Kidney (tissue), 14 donors: ENCODE results near the gene TMEM203. TPM values are rescaled to one million over a fixed set of nuclear protein-coding genes. Genes with fewer than 3 reads are reported as not detected.

Experiments used
- DNase-seq, 5 donors: peaks; one replicate each; pipeline ENCODE4 v3.0.0-alpha.2; 2013 to 2020
- FAIRE-seq: peaks from 2 replicates; lab custom pipeline; 2012; peaks lifted over from hg19 to GRCh38; lab: Jason Lieb, UNC
- H3K27ac ChIP-seq, 2 donors: one replicate each; pipeline ENCODE4 v1.7.0; 2013; ENCODE audit warnings: low read depth in 2 of 2, low read length in 2 of 2, inconsistent platforms in 1 of 2
- H3K27me3 ChIP-seq: one replicate; pipeline ENCODE4 v1.7.1; 2013; ENCODE audit warnings: low read length, inconsistent platforms; ENCODE audit not compliant: control insufficient read depth, insufficient read depth
- H3K36me3 ChIP-seq, 3 donors: one replicate each; pipeline versions ENCODE4 v1.7.0 to v1.7.1; 2013; ENCODE audit warnings: low read length in 3 of 3, control low read depth in 1 of 3, inconsistent platforms in 1 of 3; ENCODE audit not compliant: insufficient read depth in 3 of 3, control insufficient read depth in 2 of 3
- H3K4me1 ChIP-seq, 3 donors: one replicate each; pipeline versions ENCODE4 v1.7.0 to v1.7.1; 2013; ENCODE audit warnings: low read length in 3 of 3, inconsistent platforms in 1 of 3, low read depth in 1 of 3; ENCODE audit not compliant: control insufficient read depth in 2 of 3, insufficient read depth in 2 of 3
- H3K4me3 ChIP-seq, 3 donors: one replicate each; pipeline versions ENCODE4 v1.7.0 to v1.8.1; 2013; ENCODE audit warnings: low read length in 3 of 3, control low read depth in 1 of 3, inconsistent platforms in 1 of 3
- H3K9ac ChIP-seq, 3 donors: one replicate each; pipeline versions ENCODE4 v1.7.0 to v1.7.1; 2013; ENCODE audit warnings: low read length in 3 of 3, control low read depth in 1 of 3, inconsistent platforms in 1 of 3
- H3K9me3 ChIP-seq, 3 donors: one replicate each; pipeline versions ENCODE4 v1.7.0 to v1.7.1; 2013; ENCODE audit warnings: low read length in 3 of 3, control low read depth in 1 of 3, inconsistent platforms in 1 of 3; ENCODE audit not compliant: control insufficient read depth in 2 of 3, insufficient read depth in 1 of 3
- intact Hi-C: fragments of 100-400 bp; cut with DNase I; formaldehyde crosslinking; loops from one replicate; pipeline ENCODE4 v1.11.1; 2022
- polyA plus RNA-seq: library from polyadenylated mRNA; stranded (reverse); fragments of 350-450 nt; fragmentation: Illumina TruSeq; extraction: RNeasy Lipid Tissue Mini Kit (QIAGEN cat#74804); gene quantifications from one replicate; pipeline ENCODE4 v1.2.3, GENCODE V29; 2014; ENCODE audit warnings: low read depth, low replicate concordance; ENCODE audit not compliant: insufficient read depth
- total RNA-seq: library from RNA; stranded (reverse); fragmentation: NEBNext Ultra II Directional; extraction: Animal tissue kit (Norgen Biotek cat#: 25700); gene quantifications from one replicate; pipeline ENCODE4 v1.2.1, GENCODE V29; 2021
- TF ChIP-seq, protein P1 (sequence below): IDR thresholded peaks from 3 replicates; pipeline ENCODE4 v1.5.1; 2012; ENCODE audit warnings: mild to moderate bottlenecking, moderate library complexity, borderline replicate concordance; ENCODE audit not compliant: insufficient read depth; ENCODE audit errors: extremely low read depth
- donor health status: control.
- donor health status: control.
- donor health status: control.
- donor health status: control.
- donor health status: control.
- donor health status: DM: yes; HTN: yes; CAD: no.
- donor health status: Normal renal cell carcinoma (clear cell type).

TMEM203 gene
- total and polyA plus RNA-seq, 2 donors from 2014 or later = 36.3 to 53.5 TPM

DNA sequence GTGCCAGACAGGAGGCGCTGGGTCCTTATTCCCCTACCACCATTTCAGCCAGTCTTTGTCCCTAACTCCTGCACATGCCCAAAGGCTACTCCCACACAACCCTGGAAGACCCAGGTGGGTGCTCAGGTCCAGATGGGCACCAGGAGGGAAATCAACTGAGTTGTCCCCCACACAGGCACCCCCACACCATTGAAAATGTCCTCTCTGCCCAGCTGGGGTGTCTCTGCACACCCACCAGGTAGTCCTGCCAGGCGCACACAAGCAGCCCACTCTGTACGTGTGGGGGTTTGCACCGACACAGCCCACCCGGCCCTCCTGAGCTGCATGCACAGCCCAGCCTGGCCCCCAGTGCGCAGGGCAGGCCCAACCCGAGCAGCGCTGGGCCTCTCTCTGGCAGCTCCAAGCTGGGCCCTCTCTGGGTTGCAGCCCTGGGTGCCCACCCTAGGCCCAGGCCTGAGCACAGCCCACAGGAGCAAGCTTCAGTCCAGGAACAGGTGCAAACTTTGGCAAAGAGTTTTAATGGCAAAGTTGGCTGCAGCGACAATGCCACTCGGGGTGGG is 14.4 kb upstream of the TMEM203 start:
- Histone ChIP-seq H3K27me3 (no peaks in the 10 kb centered on the region), H3K36me3 (no peaks in the 10 kb centered on the region), H3K27ac (no peak overlapping the region), H3K4me3 (no peak overlapping the region), H3K4me1 (peaks cover 0 to 30% (median 2%) of the 10 kb centered on the region in 3 donors), H3K9ac (no peak overlapping the region), H3K9me3 (no peaks in the 10 kb centered on the region)
- FAIRE-seq (no peak), DNase-seq (no peak)
- intact Hi-C loops = no loop called here
- TF ChIP-seq, protein P1, sequence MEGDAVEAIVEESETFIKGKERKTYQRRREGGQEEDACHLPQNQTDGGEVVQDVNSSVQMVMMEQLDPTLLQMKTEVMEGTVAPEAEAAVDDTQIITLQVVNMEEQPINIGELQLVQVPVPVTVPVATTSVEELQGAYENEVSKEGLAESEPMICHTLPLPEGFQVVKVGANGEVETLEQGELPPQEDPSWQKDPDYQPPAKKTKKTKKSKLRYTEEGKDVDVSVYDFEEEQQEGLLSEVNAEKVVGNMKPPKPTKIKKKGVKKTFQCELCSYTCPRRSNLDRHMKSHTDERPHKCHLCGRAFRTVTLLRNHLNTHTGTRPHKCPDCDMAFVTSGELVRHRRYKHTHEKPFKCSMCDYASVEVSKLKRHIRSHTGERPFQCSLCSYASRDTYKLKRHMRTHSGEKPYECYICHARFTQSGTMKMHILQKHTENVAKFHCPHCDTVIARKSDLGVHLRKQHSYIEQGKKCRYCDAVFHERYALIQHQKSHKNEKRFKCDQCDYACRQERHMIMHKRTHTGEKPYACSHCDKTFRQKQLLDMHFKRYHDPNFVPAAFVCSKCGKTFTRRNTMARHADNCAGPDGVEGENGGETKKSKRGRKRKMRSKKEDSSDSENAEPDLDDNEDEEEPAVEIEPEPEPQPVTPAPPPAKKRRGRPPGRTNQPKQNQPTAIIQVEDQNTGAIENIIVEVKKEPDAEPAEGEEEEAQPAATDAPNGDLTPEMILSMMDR = no peak

DNA sequence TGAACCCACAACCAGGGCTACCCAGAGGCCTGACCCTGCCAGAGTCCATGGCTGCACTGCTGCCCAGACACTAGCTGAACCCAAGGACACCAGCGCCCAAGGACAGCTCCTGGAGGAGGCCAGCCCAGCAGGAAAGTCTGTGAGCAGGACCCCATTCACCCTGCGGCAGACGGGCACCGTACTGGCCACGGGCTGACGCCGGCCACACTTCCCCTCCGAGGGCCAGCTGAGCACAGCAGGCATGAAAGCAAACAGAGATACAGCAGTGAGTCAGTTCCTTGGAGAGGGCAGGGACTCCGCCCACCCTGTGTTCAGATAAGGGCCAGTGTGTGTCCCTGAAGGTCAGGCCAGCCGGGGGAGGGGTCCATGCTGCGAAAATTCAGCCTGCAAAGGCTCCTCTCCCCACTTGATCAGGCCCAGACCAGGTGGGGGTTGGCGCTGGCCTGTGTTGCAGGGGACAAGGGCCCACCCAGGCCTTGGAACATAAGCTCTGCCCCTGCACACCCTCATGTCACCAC is 13.4 kb upstream of the TMEM203 start:
- H3K4me3 ChIP-seq = no peak overlapping the region
- DNase-seq = no peak
- TF ChIP-seq, protein P1 = no peak
- no peak for FAIRE-seq
- H3K9ac ChIP-seq = no peak overlapping the region
- H3K36me3 ChIP-seq = peaks cover 0 to 2% (median 0%) of the 10 kb centered on the region in 3 donors
- no peaks in the 10 kb centered on the region for H3K9me3 ChIP-seq
- H3K27me3 ChIP-seq = no peaks in the 10 kb centered on the region
- intact Hi-C loops = no loop called here
- H3K27ac ChIP-seq = no peak overlapping the region
- H3K4me1 ChIP-seq = peaks cover 0 to 27% (median 0%) of the 10 kb centered on the region in 3 donors

DNA sequence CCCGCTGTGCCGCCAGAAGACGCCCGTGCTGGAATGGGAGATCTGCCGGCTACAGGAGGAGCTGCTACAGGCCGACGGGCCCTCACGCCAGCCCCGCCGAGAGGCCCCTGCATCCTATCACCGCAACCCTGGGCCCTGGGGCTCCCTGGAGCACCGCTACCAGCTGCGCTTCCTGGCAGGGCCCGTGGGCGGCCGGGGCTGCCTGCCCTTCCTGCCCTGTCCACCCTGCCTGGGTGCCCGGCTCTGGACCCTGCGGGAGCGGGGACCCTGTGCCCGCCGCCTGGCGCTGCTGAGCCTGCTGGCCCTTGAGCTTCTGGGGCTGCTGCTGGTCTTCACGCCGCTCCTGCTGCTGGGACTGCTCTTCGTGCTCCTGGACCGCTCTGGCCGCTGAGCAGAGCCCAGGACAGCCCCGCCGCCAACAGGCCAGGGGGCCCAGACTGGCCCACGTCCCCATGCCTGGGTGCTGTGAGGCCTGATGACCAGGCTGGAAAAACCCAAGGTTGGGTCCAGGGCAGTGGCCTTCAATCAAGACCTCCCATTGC is 12.8 kb upstream of the TMEM203 start:
- peaks cover 0 to 2% (median 0%) of the 10 kb centered on the region in 3 donors for H3K36me3 ChIP-seq
- no peaks in the 10 kb centered on the region for H3K27me3 ChIP-seq
- intact Hi-C loops = no loop called here
- TF ChIP-seq, protein P1 = no peak
- peaks cover 0 to 27% (median 0%) of the 10 kb centered on the region in 3 donors for H3K4me1 ChIP-seq
- no peak for DNase-seq
- no peak for FAIRE-seq
- H3K27ac ChIP-seq = no peak overlapping the region
- no peaks in the 10 kb centered on the region for H3K9me3 ChIP-seq
- no peak overlapping the region for H3K4me3 ChIP-seq
- no peak overlapping the region for H3K9ac ChIP-seq
